ENCODE results near the gene RELCH. TPM values are rescaled to one million over a fixed set of nuclear protein-coding genes. Genes with fewer than 3 reads are reported as not detected.

RELCH gene
- total and polyA plus RNA-seq, 7 experiments from 2014 or later: 7.3 to 70.8 (median 52.0) TPM

GRCh38 chr18:62258093-62258492, 71.0 kb downstream of the RELCH start:
- H3K4me1 ChIP-seq (ENCODE audit: control insufficient read depth in 2 of 2, insufficient read depth in 2 of 2, low read length in 2 of 2): no peaks in the 10 kb centered on the region
- no peaks in the 10 kb centered on the region for H3K9me3 Mint-ChIP-seq
- intact Hi-C loops (cut with micrococcal nuclease): no loop called here
- H3K27me3 ChIP-seq (ENCODE audit: control insufficient read depth in 2 of 2, insufficient read depth in 2 of 2, low read length in 2 of 2): no peaks in the 10 kb centered on the region
- H3K36me3 ChIP-seq (ENCODE audit: control insufficient read depth in 2 of 3, insufficient read depth in 3 of 3, low read length in 3 of 3): peaks cover 22 to 69% (median 34%) of the 10 kb centered on the region in 3 experiments
- CTCF ChIA-PET: no interaction called here
- H3K9me3 ChIP-seq (ENCODE audit: control insufficient read depth in 2 of 3, low read length in 3 of 3): no peaks in the 10 kb centered on the region
- no peak for DNase-seq
- H3K27ac ChIP-seq (ENCODE audit: low read depth, low read length): no peak overlapping the region
- no peak for ATAC-seq
- no peak overlapping the region for H3K4me3 ChIP-seq (ENCODE audit: low read length)
- H3K36me3 Mint-ChIP-seq: peaks cover 10 to 42% (median 36%) of the 10 kb centered on the region in 5 donors
- POLR2A ChIA-PET: no interaction called here
- no peaks in the 10 kb centered on the region for H3K27me3 Mint-ChIP-seq
- no peak overlapping the region for H3K4me3 Mint-ChIP-seq
- peaks cover 0 to 4% (median 0%) of the 10 kb centered on the region in 7 donors for H3K4me1 Mint-ChIP-seq
- H3K27ac Mint-ChIP-seq: no peak overlapping the region

- no peaks in the 10 kb centered on the region for H3K27me3 ChIP-seq (ENCODE audit: control insufficient read depth in 2 of 2, insufficient read depth in 2 of 2, low read length in 2 of 2)
- POLR2A ChIA-PET: interaction anchor here (1.0 kb wide), 1 partner anchor 262 kb away, joined by 3 read pairs; no protein-coding TSS in a partner anchor
- no peak overlapping the region for H3K4me3 ChIP-seq (ENCODE audit: low read length)
- H3K4me3 Mint-ChIP-seq: no peak overlapping the region
- no peak for DNase-seq
- CTCF ChIA-PET: interaction anchor here (0.7 kb wide), 1 partner anchor 15 kb away, joined by 3 read pairs; no protein-coding TSS in a partner anchor
- peaks cover 22 to 70% (median 34%) of the 10 kb centered on the region in 3 experiments for H3K36me3 ChIP-seq (ENCODE audit: control insufficient read depth in 2 of 3, insufficient read depth in 3 of 3, low read length in 3 of 3)
- H3K9me3 ChIP-seq (ENCODE audit: control insufficient read depth in 2 of 3, low read length in 3 of 3): no peaks in the 10 kb centered on the region
- H3K27me3 Mint-ChIP-seq: no peaks in the 10 kb centered on the region
- ATAC-seq: no peak
- H3K9me3 Mint-ChIP-seq: no peaks in the 10 kb centered on the region
- intact Hi-C loops (cut with micrococcal nuclease): no loop called here
- no peaks in the 10 kb centered on the region for H3K4me1 ChIP-seq (ENCODE audit: control insufficient read depth in 2 of 2, insufficient read depth in 2 of 2, low read length in 2 of 2)
- H3K36me3 Mint-ChIP-seq: peaks cover 10 to 42% (median 36%) of the 10 kb centered on the region in 5 donors
- H3K27ac Mint-ChIP-seq: no peak overlapping the region
- H3K27ac ChIP-seq (ENCODE audit: low read depth, low read length): no peak overlapping the region
- H3K4me1 Mint-ChIP-seq: peaks cover 0 to 4% (median 0%) of the 10 kb centered on the region in 7 donors
Observed at GRCh38 chr18:62258616-62259015, 71.6 kb downstream of the RELCH start.

- intact Hi-C loops (cut with micrococcal nuclease): loop anchor here (5.0 to 10.0 kb wide), 2 partner anchors 45 to 323 kb away; no protein-coding TSS in a partner anchor
- Histone ChIP-seq H3K27ac (ENCODE audit: low read depth, low read length) (no peak overlapping the region), H3K27me3 (ENCODE audit: control insufficient read depth in 2 of 2, insufficient read depth in 2 of 2, low read length in 2 of 2) (no peaks in the 10 kb centered on the region), H3K4me3 (ENCODE audit: low read length) (no peak overlapping the region), H3K36me3 (ENCODE audit: control insufficient read depth in 2 of 3, insufficient read depth in 3 of 3, low read length in 3 of 3) (peaks cover 22 to 67% (median 43%) of the 10 kb centered on the region in 3 experiments), H3K9me3 (ENCODE audit: control insufficient read depth in 2 of 3, low read length in 3 of 3) (no peaks in the 10 kb centered on the region), H3K4me1 (ENCODE audit: control insufficient read depth in 2 of 2, insufficient read depth in 2 of 2, low read length in 2 of 2) (no peaks in the 10 kb centered on the region)
- Mint-ChIP-seq H3K4me1 (peaks cover 2 to 15% (median 8%) of the 10 kb centered on the region in 7 donors), H3K27me3 (no peaks in the 10 kb centered on the region), H3K27ac (no peak overlapping the region), H3K9me3 (no peaks in the 10 kb centered on the region), H3K4me3 (no peak overlapping the region), H3K36me3 (peaks cover 10 to 52% (median 43%) of the 10 kb centered on the region in 5 donors)
- ATAC-seq: no peak
- POLR2A ChIA-PET: no interaction called here
- DNase-seq: no peak
- CTCF ChIA-PET: interaction anchor here (0.6 to 1.1 kb wide), 2 partner anchors 14 to 15 kb away, joined by 3 to 4 read pairs; no protein-coding TSS in a partner anchor
Observed at GRCh38 chr18:62262061-62262460, 75.0 kb downstream of the RELCH start.

GRCh38 chr18:62264984-62265383, 77.9 kb downstream of the RELCH start:
- Histone ChIP-seq H3K4me1 (ENCODE audit: control insufficient read depth in 2 of 2, insufficient read depth in 2 of 2, low read length in 2 of 2) (no peaks in the 10 kb centered on the region), H3K27ac (ENCODE audit: low read depth, low read length) (no peak overlapping the region), H3K9me3 (ENCODE audit: control insufficient read depth in 2 of 3, low read length in 3 of 3) (no peaks in the 10 kb centered on the region), H3K27me3 (ENCODE audit: control insufficient read depth in 2 of 2, insufficient read depth in 2 of 2, low read length in 2 of 2) (no peaks in the 10 kb centered on the region), H3K4me3 (ENCODE audit: low read length) (no peak overlapping the region), H3K36me3 (ENCODE audit: control insufficient read depth in 2 of 3, insufficient read depth in 3 of 3, low read length in 3 of 3) (peaks cover 8 to 47% (median 36%) of the 10 kb centered on the region in 3 experiments)
- intact Hi-C loops (cut with micrococcal nuclease): loop anchor here (2.0 to 10.0 kb wide), 3 partner anchors 14 to 320 kb away; no protein-coding TSS in a partner anchor
- peaks cover 2 to 15% (median 8%) of the 10 kb centered on the region in 7 donors for H3K4me1 Mint-ChIP-seq
- CTCF ChIA-PET: no interaction called here
- H3K36me3 Mint-ChIP-seq: peaks cover 4 to 47% (median 24%) of the 10 kb centered on the region in 5 donors
- ATAC-seq: no peak
- DNase-seq: no peak
- POLR2A ChIA-PET: no interaction called here
- H3K9me3 Mint-ChIP-seq: no peaks in the 10 kb centered on the region
- H3K27ac Mint-ChIP-seq: peak overlapping the region in 1 of 9 donors; percentile 14
- H3K4me3 Mint-ChIP-seq: no peak overlapping the region
- H3K27me3 Mint-ChIP-seq: no peaks in the 10 kb centered on the region

GRCh38 chr18:62277045-62277444, 90.0 kb downstream of the RELCH start:
- peaks cover 0 to 40% (median 16%) of the 10 kb centered on the region in 3 experiments for H3K36me3 ChIP-seq (ENCODE audit: control insufficient read depth in 2 of 3, insufficient read depth in 3 of 3, low read length in 3 of 3)
- Mint-ChIP-seq H3K36me3 (peaks cover 4 to 42% (median 21%) of the 10 kb centered on the region in 5 donors), H3K4me1 (peaks cover 0 to 16% (median 0%) of the 10 kb centered on the region in 7 donors), H3K27me3 (no peaks in the 10 kb centered on the region), H3K4me3 (no peak overlapping the region), H3K9me3 (no peaks in the 10 kb centered on the region), H3K27ac (peak overlapping the region in 1 of 9 donors; percentile 43)
- H3K9me3 ChIP-seq (ENCODE audit: control insufficient read depth in 2 of 3, low read length in 3 of 3): no peaks in the 10 kb centered on the region
- H3K4me1 ChIP-seq (ENCODE audit: control insufficient read depth in 2 of 2, insufficient read depth in 2 of 2, low read length in 2 of 2): no peaks in the 10 kb centered on the region
- no peak overlapping the region for H3K27ac ChIP-seq (ENCODE audit: low read depth, low read length)
- no peak overlapping the region for H3K4me3 ChIP-seq (ENCODE audit: low read length)
- intact Hi-C loops (cut with micrococcal nuclease): no loop called here
- no peak for DNase-seq
- no peaks in the 10 kb centered on the region for H3K27me3 ChIP-seq (ENCODE audit: control insufficient read depth in 2 of 2, insufficient read depth in 2 of 2, low read length in 2 of 2)
- ATAC-seq: no peak
- POLR2A ChIA-PET: no interaction called here
- CTCF ChIA-PET: no interaction called here

GRCh38 chr18:62279561-62279960, 92.5 kb downstream of the RELCH start:
- H3K27me3 ChIP-seq (ENCODE audit: control insufficient read depth in 2 of 2, insufficient read depth in 2 of 2, low read length in 2 of 2): no peaks in the 10 kb centered on the region
- CTCF ChIA-PET: no interaction called here
- no peak overlapping the region for H3K27ac Mint-ChIP-seq
- H3K27me3 Mint-ChIP-seq: no peaks in the 10 kb centered on the region
- peaks cover 4 to 57% (median 37%) of the 10 kb centered on the region in 5 donors for H3K36me3 Mint-ChIP-seq
- peaks cover 0 to 45% (median 19%) of the 10 kb centered on the region in 3 experiments for H3K36me3 ChIP-seq (ENCODE audit: control insufficient read depth in 2 of 3, insufficient read depth in 3 of 3, low read length in 3 of 3)
- no peak overlapping the region for H3K4me3 ChIP-seq (ENCODE audit: low read length)
- no peaks in the 10 kb centered on the region for H3K9me3 ChIP-seq (ENCODE audit: control insufficient read depth in 2 of 3, low read length in 3 of 3)
- H3K4me3 Mint-ChIP-seq: no peak overlapping the region
- DNase-seq (no peak), ATAC-seq (no peak)
- no peaks in the 10 kb centered on the region for H3K9me3 Mint-ChIP-seq
- intact Hi-C loops (cut with micrococcal nuclease): loop anchor here in 1 of 2 donors (2.0 kb wide), 1 partner anchor 15 kb away; no protein-coding TSS in a partner anchor
- POLR2A ChIA-PET: no interaction called here
- H3K4me1 ChIP-seq (ENCODE audit: control insufficient read depth in 2 of 2, insufficient read depth in 2 of 2, low read length in 2 of 2): no peaks in the 10 kb centered on the region
- H3K4me1 Mint-ChIP-seq: peaks cover 0 to 26% (median 0%) of the 10 kb centered on the region in 7 donors
- H3K27ac ChIP-seq (ENCODE audit: low read depth, low read length): no peak overlapping the region

GRCh38 chr18:62280058-62280457, 93.0 kb downstream of the RELCH start:
- CTCF ChIA-PET: no interaction called here
- Mint-ChIP-seq H3K27ac (no peak overlapping the region), H3K27me3 (no peaks in the 10 kb centered on the region), H3K9me3 (no peaks in the 10 kb centered on the region), H3K36me3 (peaks cover 4 to 59% (median 40%) of the 10 kb centered on the region in 5 donors), H3K4me3 (no peak overlapping the region), H3K4me1 (peaks cover 0 to 29% (median 0%) of the 10 kb centered on the region in 7 donors)
- no peak overlapping the region for H3K27ac ChIP-seq (ENCODE audit: low read depth, low read length)
- intact Hi-C loops (cut with micrococcal nuclease): no loop called here
- POLR2A ChIA-PET: no interaction called here
- DNase-seq (no peak), ATAC-seq (no peak)
- no peaks in the 10 kb centered on the region for H3K27me3 ChIP-seq (ENCODE audit: control insufficient read depth in 2 of 2, insufficient read depth in 2 of 2, low read length in 2 of 2)
- peaks cover under 1 to 45% (median 19%) of the 10 kb centered on the region in 3 experiments for H3K36me3 ChIP-seq (ENCODE audit: control insufficient read depth in 2 of 3, insufficient read depth in 3 of 3, low read length in 3 of 3)
- H3K4me1 ChIP-seq (ENCODE audit: control insufficient read depth in 2 of 2, insufficient read depth in 2 of 2, low read length in 2 of 2): no peaks in the 10 kb centered on the region
- H3K9me3 ChIP-seq (ENCODE audit: control insufficient read depth in 2 of 3, low read length in 3 of 3): no peaks in the 10 kb centered on the region
- no peak overlapping the region for H3K4me3 ChIP-seq (ENCODE audit: low read length)
